KMS-11 (cell line): ENCODE measurements around the gene BBOF1.

Experiments used
- H2AFZ ChIP-seq: fragments of 200-600 bp; sonication (generic); 2 replicates; pipeline ENCODE4 v1.6.1; 2016; ENCODE audit warnings: antibody characterized with exemption, mixed run types, low read depth
- H3K27ac ChIP-seq: fragments of 200-600 bp; sonication (generic); 2 replicates; pipeline ENCODE4 v1.6.1; 2016; ENCODE audit warnings: mild to moderate bottlenecking, mixed run types
- H3K27me3 ChIP-seq: fragments of 200-600 bp; sonication (generic); 2 replicates; pipeline ENCODE4 v1.6.1; 2017; ENCODE audit warnings: mild to moderate bottlenecking, low read depth, mixed run types, moderate library complexity; ENCODE audit not compliant: insufficient read depth
- H3K36me3 ChIP-seq: fragments of 200-600 bp; sonication (generic); 2 replicates; pipeline ENCODE4 v1.6.1; 2017; ENCODE audit warnings: mild to moderate bottlenecking, mixed run types; ENCODE audit not compliant: insufficient read depth
- H3K4me1 ChIP-seq: fragments of 200-600 bp; sonication (generic); 2 replicates; pipeline ENCODE4 v1.6.1; 2016; ENCODE audit warnings: mild to moderate bottlenecking, low read depth, mixed run types; ENCODE audit not compliant: poor library complexity, severe bottlenecking
- H3K4me2 ChIP-seq: fragments of 200-600 bp; sonication (generic); 2 replicates; pipeline ENCODE4 v1.7.0; 2016; ENCODE audit warnings: mild to moderate bottlenecking, mixed run types
- H3K4me3 ChIP-seq: fragments of 200-600 bp; sonication (generic); IDR thresholded peaks from 2 replicates; pipeline ENCODE4 v1.6.1; 2017; ENCODE audit warnings: low read depth, low read length, mixed read lengths; ENCODE audit not compliant: insufficient read depth
- H3K79me2 ChIP-seq: fragments of 200-600 bp; sonication (generic); 2 replicates; pipeline ENCODE4 v1.6.1; 2016; ENCODE audit warnings: low read depth, mixed run types; ENCODE audit not compliant: insufficient read depth
- H3K9ac ChIP-seq: fragments of 200-600 bp; sonication (generic); 2 replicates; pipeline ENCODE4 v1.6.1; 2016; ENCODE audit warnings: mild to moderate bottlenecking, mixed run types
- H4K20me1 ChIP-seq: fragments of 200-600 bp; sonication (generic); 2 replicates; pipeline ENCODE4 v1.6.1; 2016; ENCODE audit warnings: mild to moderate bottlenecking, mixed run types; ENCODE audit not compliant: insufficient read depth
- TF ChIP-seq, protein P1 (sequence below): fragments of 200-600 bp; sonication (generic); conservative IDR thresholded peaks from 2 replicates; pipeline ENCODE4 v1.6.1; 2017; ENCODE audit warnings: low read depth, mild to moderate bottlenecking, antibody characterized with exemption, low read length, moderate library complexity, mixed read lengths

Gene BBOF1

DNA sequence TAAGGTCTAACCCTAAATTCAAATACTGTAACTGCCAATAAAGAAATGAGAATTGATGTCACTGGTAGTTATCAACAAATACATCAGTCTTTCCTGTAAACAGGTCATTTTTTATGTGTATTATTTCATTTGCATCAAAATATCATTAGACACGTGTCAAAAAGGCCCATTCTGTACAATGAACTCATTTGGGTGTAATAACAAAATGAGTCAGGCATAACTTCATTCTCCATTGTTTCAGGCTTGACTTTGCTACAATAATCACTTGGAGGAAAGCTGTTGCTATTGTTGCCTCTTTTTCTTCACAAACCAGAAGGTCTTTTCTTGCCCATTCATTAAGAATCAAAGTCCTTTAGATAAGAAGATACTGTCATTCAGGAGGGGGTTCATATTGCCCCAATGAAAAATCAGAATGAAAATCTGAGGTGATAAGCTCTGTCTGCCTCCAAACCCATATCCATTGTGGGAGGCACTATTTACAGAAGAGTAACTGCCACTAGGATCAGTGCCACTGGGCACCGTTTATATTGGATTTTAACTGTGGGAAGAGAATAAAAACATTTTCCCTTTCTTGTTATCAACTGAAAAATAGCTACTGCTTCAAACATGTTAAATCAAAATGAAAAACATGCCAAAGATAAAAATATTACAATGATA is 10.2 kb upstream of the BBOF1 start:
- Histone ChIP-seq H3K4me2 (no peak overlapping the region), H3K79me2 (no peaks in the 10 kb centered on the region), H3K27ac (no peak overlapping the region), H3K27me3 (no peaks in the 10 kb centered on the region), H4K20me1 (no peaks in the 10 kb centered on the region), H3K4me1 (no peaks in the 10 kb centered on the region), H3K9ac (no peak overlapping the region), H3K4me3 (no peak overlapping the region), H3K36me3 (no peaks in the 10 kb centered on the region), H2AFZ (no peak overlapping the region)
- TF ChIP-seq, protein P1, sequence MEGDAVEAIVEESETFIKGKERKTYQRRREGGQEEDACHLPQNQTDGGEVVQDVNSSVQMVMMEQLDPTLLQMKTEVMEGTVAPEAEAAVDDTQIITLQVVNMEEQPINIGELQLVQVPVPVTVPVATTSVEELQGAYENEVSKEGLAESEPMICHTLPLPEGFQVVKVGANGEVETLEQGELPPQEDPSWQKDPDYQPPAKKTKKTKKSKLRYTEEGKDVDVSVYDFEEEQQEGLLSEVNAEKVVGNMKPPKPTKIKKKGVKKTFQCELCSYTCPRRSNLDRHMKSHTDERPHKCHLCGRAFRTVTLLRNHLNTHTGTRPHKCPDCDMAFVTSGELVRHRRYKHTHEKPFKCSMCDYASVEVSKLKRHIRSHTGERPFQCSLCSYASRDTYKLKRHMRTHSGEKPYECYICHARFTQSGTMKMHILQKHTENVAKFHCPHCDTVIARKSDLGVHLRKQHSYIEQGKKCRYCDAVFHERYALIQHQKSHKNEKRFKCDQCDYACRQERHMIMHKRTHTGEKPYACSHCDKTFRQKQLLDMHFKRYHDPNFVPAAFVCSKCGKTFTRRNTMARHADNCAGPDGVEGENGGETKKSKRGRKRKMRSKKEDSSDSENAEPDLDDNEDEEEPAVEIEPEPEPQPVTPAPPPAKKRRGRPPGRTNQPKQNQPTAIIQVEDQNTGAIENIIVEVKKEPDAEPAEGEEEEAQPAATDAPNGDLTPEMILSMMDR, result no peak

DNA sequence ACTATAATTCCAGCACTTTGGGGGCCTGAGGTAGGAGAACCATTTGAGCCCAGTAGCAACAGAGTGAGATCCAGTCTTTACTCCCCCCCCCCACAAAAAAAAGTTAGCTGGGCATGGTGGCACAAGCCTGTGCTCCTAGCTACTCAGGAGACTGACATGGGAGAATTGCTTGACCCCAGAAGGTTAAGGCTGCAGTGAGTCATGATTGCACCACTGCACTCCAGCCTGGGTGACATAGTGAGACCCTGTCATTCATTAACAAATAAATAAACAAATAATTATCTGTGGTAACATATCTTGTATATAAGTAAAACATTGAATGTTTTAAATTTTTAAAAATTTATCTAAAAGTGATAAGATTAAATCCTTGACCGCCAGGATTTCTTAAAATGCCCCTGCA is 4.8 kb upstream of the BBOF1 start:
- Histone ChIP-seq H3K36me3 (no peaks in the 10 kb centered on the region), H3K4me1 (no peaks in the 10 kb centered on the region), H2AFZ (no peak overlapping the region), H3K27ac (no peak overlapping the region), H3K79me2 (no peaks in the 10 kb centered on the region), H3K4me3 (no peak overlapping the region), H3K27me3 (no peaks in the 10 kb centered on the region), H3K4me2 (no peak overlapping the region), H3K9ac (no peak overlapping the region), H4K20me1 (no peaks in the 10 kb centered on the region)
- TF ChIP-seq, protein P1, result no peak

DNA sequence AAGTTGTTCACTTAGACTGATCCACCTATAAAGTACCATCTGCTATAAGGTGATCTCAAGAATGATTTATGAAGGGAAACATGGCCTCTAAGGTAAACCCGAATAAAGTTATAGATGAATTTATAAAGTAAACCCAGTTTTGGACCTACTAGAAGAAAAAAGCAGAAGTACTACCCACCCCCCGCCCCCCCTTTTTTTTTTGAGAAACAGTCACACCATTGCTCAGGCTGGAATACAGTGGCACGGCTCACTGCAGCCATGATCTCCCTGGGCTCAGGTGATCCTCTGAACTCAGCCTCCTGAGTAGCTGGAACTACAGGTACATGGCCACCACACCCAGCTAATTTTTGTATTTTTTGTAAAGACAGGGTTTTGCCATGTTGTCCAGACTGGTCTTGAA is 4.0 kb upstream of the BBOF1 start:
- Histone ChIP-seq H4K20me1 (no peaks in the 10 kb centered on the region), H3K36me3 (no peaks in the 10 kb centered on the region), H3K4me3 (no peak overlapping the region), H3K27me3 (no peaks in the 10 kb centered on the region), H3K79me2 (no peaks in the 10 kb centered on the region), H3K27ac (no peak overlapping the region), H2AFZ (no peak overlapping the region), H3K4me2 (no peak overlapping the region), H3K4me1 (no peaks in the 10 kb centered on the region), H3K9ac (no peak overlapping the region)
- TF ChIP-seq, protein P1, result no peak

DNA sequence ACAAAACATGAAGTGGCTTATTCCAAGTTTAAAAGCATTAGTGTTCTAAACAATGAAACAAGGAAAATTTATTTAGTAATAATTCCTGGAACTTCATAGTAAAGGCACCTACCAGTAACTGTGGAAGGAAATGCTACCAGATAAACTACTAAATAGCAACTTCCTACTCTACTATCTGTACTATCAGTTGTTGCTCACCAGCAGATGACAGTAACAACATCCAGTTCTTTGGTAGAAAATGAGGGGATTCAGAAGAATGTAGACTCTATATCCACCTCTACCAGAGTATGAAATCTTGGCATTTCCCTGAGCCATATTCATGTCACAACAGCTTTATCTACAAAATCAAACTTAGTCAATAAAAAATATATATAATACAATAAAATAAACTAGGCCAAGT is 3.2 kb upstream of the BBOF1 start:
- Histone ChIP-seq H3K4me1 (no peaks in the 10 kb centered on the region), H3K4me2 (no peak overlapping the region), H3K36me3 (no peaks in the 10 kb centered on the region), H3K27ac (no peak overlapping the region), H3K9ac (no peak overlapping the region), H3K27me3 (no peaks in the 10 kb centered on the region), H3K79me2 (no peaks in the 10 kb centered on the region), H3K4me3 (no peak overlapping the region), H4K20me1 (no peaks in the 10 kb centered on the region), H2AFZ (no peak overlapping the region)
- TF ChIP-seq, protein P1, result no peak
